Measurements from ENCODE around the gene ST7L.
"Not testable (repeated sequence)": the region's sequence is repeated elsewhere in the genome, so short reads cannot be mapped to it uniquely, and the experiment has no call there.

Gene ST7L

DNA sequence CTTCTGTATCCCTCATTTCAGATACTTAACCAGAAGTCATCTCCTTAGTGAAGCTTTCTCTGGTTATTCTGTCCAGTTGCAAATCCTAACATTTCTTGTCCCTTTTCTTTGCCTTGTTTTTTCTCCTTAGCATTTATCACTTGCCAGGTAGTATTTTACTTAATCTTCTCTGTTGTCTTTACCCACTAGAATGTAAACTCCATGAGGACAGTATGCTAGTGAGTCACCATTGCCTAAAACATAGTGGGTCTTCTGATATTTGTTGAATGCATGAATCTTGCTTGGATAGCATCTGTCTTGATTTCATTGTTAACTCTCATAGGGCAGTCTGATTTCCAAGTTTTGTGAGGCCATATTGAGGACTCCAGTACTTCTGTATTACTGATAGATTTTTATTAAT is 10.3 kb upstream of the ST7L start:
- no peak overlapping the region for H3K4me3 ChIP-seq (replicated peaks in 1 of 2; ENCODE audit: low read depth in 2 of 2, low read length in 2 of 2)
- DNase-seq (ENCODE audit: low read depth in 2 of 2): no peak
- TF ChIP-seq, protein P1, sequence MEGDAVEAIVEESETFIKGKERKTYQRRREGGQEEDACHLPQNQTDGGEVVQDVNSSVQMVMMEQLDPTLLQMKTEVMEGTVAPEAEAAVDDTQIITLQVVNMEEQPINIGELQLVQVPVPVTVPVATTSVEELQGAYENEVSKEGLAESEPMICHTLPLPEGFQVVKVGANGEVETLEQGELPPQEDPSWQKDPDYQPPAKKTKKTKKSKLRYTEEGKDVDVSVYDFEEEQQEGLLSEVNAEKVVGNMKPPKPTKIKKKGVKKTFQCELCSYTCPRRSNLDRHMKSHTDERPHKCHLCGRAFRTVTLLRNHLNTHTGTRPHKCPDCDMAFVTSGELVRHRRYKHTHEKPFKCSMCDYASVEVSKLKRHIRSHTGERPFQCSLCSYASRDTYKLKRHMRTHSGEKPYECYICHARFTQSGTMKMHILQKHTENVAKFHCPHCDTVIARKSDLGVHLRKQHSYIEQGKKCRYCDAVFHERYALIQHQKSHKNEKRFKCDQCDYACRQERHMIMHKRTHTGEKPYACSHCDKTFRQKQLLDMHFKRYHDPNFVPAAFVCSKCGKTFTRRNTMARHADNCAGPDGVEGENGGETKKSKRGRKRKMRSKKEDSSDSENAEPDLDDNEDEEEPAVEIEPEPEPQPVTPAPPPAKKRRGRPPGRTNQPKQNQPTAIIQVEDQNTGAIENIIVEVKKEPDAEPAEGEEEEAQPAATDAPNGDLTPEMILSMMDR (IDR thresholded peaks at IDR 0.05; ENCODE audit: low read depth, low read length): no peak

DNA sequence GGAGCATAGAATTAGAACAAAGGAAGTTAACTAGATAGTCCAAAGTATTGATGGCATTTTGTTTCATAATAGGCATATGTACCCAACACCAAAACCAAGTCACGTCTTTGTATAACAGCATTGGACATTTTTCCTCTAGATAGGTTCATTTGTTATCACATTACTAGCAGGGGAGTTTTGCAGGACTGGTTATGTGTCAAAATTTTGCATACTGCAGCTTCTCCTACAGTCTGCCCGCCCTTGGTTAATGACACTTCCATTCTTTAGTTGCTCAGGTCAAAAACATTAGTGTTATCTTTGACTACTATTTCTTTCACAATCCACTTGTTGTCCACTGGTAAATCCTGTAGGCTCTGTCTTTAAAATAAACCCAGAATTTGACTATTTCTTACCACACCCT is 9.6 kb upstream of the ST7L start:
- no peak overlapping the region for H3K4me3 ChIP-seq (replicated peaks in 1 of 2; ENCODE audit: low read depth in 2 of 2, low read length in 2 of 2)
- TF ChIP-seq, protein P1 (IDR thresholded peaks at IDR 0.05; ENCODE audit: low read depth, low read length): no peak
- DNase-seq (ENCODE audit: low read depth in 2 of 2): no peak

- DNase-seq (ENCODE audit: low read depth in 2 of 2): no peak
- no peak overlapping the region for H3K4me3 ChIP-seq (replicated peaks in 1 of 2; ENCODE audit: low read depth in 2 of 2, low read length in 2 of 2)
- TF ChIP-seq, protein P1 (IDR thresholded peaks at IDR 0.05; ENCODE audit: low read depth, low read length): no peak
Measured at GRCh38 chr1:112626887-112627286, 7.9 kb upstream of the ST7L start.

DNA sequence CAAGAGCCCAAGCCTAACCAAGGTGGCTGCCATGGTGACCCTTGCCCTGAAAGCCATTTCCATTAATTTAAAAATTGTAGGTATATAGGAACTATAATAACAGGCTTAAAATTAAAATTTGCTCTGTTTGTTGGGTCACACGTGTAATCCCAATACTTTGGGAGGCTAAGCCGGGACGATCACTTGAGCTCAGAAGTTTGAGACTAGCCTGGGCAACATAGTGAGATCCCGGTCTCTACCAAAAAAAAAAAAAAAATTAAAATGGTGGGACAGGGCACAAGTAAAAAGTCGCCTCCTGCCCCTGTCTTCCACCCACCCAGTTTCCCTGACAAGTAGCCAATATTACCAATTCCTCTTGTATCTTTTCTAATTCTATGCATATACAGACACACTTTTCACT is 7.3 kb upstream of the ST7L start:
- no peak overlapping the region for H3K4me3 ChIP-seq (replicated peaks in 1 of 2; ENCODE audit: low read depth in 2 of 2, low read length in 2 of 2)
- DNase-seq (ENCODE audit: low read depth in 2 of 2): no peak
- TF ChIP-seq, protein P1 (IDR thresholded peaks at IDR 0.05; ENCODE audit: low read depth, low read length): no peak

GRCh38 chr1:112625696-112626095 is 6.8 kb upstream of the ST7L start:
- peak; percentile 63 to 66 for DNase-seq (ENCODE audit: low read depth in 2 of 2)
- no peak overlapping the region for H3K4me3 ChIP-seq (replicated peaks in 1 of 2; ENCODE audit: low read depth in 2 of 2, low read length in 2 of 2)
- TF ChIP-seq, protein P1 (IDR thresholded peaks at IDR 0.05; ENCODE audit: low read depth, low read length): no peak

GRCh38 chr1:112624493-112624892 is 5.6 kb upstream of the ST7L start:
- H3K4me3 ChIP-seq (replicated peaks in 1 of 2; ENCODE audit: low read depth in 2 of 2, low read length in 2 of 2): not testable (repeated sequence)

DNA sequence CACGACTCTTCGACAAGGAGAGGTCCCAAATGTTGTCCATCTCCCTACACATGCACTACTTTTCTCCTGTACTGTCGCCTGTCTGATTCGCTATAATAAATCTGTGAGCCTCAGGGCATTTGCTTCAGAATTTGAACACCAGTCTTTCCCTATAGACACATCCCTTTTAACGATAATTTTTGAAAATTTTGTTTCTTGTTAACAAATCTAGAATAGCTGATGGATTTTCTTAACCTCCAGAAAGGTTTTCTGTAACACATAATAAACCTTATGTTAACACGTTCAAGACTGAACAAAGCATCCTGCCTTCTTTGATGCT is 1.4 kb upstream of the ST7L start:
- peak overlapping the region; percentile 91 to 100 for H3K4me3 ChIP-seq (replicated peaks in 1 of 2; ENCODE audit: low read depth in 2 of 2, low read length in 2 of 2)
- TF ChIP-seq, protein P1 (IDR thresholded peaks at IDR 0.05; ENCODE audit: low read depth, low read length): no peak
- DNase-seq (ENCODE audit: low read depth in 2 of 2): no peak

More at GRCh38 chr1:112624493-112624892, 5.6 kb upstream of the ST7L start:
- not testable (repeated sequence) for DNase-seq (ENCODE audit: low read depth in 2 of 2)
